HG03103 (cell line): ENCODE data around the gene NCKAP5.

ENCODE experiments used
- ATAC-seq: cut with Tn5 transposase; IDR thresholded peaks from one replicate; pipeline ENCODE4 v1.9.1; 2021; ENCODE audit warnings: low read depth; ENCODE audit not compliant: unreplicated experiment

NCKAP5 gene

DNA sequence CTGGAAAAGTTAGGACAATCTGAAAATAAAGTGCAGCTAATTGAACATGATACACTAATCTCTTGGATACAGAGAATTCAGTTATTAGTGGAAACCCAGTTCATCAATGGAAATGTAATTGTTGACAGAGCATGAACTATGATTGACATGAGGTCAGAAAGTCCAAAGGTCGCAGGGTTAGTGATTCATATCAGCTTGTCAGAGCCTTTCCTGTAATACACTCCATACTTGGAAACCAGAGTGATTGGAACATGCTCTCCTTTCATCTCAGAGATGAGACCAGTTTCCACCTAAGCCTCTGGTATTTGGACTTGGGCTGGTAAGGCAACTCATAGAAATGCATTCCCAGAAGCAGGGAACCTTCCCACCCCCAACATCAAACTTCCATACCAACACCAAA lies 8.5 kb upstream of the NCKAP5 start:
- ATAC-seq: no peak

DNA sequence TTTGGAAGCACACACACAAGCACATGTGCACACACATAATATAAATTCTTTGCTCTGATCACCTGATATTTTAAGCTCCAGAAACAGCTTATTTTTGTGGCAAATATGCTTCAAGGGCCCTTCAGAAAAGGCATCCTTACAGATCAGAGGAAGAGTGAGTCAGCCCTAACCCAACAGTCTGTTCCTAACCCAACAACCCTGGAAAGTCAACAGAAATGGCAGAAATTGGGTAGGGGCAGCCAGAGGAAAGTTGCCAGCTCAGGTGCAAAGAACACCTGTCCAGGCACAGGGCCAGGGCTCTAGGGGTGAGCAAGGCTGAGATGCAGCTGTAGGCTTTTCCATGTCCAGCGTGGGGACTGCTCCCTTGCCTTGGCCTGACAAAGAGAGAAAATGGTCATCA lies 6.4 kb upstream of the NCKAP5 start:
- no peak for ATAC-seq

DNA sequence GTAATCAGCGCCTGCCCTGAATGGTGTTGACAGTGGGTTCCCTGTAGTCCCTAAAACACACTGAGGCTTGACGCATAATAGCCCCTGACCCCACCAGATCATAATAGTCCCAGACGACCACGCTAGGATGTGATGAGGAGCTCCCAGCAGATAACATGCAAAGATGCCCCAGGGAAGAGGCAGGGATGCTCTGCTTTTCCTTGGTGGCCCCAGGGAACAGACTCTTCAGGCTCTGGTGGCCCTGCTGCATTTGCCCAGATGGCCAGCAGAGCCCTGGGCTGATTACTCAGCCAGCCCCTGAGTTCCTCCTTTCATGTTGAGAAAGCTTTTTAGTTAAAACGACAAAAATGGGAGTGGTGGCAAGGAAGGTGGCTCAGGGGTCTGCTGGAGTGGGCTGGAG lies 5.9 kb upstream of the NCKAP5 start:
- no peak for ATAC-seq

DNA sequence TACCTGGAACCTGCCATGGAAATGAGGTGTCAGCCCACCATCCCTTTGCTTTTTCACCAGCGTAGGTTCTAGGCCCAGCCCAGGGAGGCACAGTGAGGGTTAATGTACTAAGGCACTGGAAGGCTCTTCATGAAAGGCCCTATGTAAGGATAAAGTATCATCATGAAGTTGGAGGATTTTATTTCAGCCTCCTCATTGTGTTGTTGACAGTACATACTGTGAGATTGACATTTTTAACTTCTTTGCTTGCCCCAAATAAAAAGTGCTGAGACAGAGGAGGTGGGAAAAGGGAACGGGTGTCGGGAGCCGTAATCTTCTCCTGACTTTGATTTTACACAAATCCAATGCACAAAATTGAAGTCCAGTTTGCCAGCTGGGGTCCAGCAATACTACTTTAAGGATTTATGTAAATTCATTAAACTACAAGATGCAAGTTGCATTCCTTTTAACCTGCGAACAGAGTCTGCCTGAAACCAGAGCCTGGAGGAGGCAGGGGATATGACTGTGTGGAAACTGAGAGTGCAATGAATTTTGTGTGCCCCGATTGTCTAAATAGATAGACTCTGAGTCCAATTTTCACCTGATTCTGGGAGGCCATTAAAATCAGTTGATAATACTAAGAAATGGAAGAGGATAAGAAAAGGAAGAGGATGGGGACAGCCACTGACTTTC lies 5.4 kb upstream of the NCKAP5 start:
- ATAC-seq: no peak

DNA sequence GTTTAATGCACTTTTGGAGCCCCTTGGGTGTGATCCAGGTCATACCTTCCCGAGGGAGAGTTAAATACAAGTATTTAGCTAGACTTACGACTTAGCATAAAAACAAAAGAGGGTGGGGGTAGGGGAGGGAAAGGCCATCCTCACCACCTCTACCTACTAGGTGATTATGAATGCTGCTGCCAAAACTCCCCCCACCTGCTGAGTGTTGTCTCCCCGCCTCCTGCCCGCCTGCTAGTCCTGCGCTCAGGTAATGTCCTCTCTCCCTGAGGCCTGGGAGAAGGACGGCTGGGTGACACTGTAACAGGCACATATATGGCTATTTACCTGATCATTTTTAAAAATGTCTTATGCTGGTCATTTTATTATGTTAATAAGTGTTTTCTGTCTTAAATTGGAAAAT lies 3.0 kb upstream of the NCKAP5 start:
- ATAC-seq: no peak

DNA sequence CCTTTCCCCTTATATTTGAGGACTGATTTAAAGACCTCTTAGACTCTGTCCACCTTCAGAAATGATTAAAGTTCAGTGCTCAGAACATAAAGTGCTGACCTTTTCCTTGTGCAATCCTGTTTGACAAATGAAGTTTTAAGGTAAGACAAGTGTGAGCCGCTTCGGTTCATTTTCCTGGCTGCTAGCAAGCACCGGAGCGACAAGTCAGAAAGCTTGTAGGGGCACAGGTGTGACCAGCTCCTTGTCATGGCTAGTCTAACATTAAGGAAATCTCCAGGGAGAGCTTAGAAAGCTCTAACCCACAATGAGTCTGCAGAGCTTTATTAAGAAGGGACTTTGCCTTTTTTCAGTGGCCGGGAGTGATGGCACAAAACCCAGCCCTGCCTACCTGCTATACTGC lies 2.3 kb upstream of the NCKAP5 start:
- no peak for ATAC-seq

DNA sequence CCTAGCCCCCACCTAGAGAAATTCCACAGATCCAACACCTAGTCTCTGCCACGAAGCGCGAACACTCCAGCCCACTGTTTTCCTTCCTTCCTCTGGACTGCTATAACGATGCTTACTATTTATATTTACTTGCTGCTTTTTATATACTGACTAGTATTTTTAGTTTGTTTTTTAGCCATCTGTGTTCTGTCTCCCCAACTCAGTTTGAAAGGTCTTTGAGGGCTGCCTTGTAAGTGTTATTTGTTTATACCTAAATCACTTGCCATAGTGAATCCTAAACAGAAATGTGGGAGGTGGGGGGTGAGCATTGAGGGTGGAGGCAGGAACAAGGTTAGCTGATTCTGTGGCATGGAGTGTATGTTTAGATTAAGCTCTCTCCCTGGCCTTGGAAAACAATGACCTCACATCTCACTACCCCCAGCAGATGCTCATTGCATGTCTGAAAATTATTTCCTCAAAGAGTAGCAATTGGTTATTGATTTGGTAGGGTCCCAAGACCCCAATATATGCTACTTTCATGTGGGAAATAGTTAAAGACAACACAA lies 1.1 kb upstream of the NCKAP5 start:
- ATAC-seq: no peak

DNA sequence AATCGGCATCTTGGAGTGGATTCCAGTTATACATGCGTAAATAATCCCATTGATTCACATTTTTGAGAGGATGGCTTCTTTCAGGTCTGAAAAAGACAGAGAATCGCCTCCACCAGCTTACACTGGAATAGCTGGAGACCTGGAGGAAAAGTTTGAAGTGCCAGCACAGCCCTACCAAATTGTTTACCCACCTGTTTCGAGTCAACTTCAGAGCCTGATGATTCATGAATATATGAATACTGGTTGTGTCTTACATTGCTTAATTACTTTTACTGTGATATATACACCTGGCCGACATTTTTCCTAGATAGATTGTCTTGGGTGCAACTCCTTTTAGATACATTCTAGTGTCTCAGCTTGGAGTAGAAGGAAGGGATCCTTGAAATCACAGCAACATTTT lies 335 bp upstream of the NCKAP5 start:
- ATAC-seq: no peak

DNA sequence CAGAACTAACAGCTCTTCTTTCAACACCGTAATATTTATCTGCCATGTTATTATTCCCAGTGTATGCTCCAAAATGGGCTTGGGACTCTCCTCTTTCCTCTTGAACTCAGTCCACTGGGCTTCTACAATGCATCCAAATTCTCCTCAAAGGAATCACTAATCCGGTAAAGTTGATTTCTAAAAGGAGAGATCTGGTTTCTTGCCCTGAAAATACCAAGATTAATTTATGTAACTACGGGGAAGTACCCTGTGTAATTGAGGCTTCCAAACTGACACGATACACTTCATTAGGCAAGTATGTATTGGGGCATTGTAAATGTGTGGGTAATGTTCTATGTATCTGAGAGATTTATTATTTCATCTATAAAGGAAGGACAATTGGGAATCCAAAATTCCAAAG lies 5.7 kb downstream of the NCKAP5 start:
- no peak for ATAC-seq

DNA sequence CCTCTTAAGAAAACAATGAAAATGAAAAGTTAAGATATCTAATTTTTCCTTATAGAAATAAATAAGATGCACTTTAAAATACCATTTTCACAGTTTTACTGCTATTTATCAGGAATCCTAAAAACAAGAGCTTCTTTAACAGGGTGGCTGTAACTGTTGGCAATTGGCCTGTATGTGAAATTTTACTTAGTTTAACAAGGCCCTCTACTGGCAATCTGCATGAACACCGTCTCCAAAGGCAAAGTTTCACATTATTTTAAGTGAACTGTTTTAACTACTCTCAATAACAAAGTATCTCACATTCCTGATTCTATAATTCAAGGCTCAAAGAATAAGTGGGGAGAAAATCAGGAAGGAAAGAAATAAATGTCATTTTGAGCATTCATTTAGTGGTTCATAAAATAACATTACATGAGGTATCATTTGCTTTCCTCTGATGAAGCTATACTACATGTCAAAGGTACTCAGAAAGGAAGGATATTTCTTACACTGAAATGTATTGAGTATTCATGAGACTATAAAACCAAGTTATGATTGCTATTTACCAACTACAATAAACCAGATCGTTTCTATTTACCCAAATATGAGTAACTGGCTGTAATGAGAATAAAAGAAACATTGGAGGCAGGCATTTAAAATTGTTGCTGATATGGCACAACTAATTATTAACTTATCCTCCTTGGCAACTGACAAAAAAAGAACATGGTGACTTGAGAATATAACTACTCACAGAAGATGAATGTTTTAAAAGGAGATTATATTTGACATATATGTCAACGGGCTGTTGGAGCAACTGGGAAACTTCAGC lies 7.0 kb downstream of the NCKAP5 start:
- peak; percentile 66 for ATAC-seq

DNA sequence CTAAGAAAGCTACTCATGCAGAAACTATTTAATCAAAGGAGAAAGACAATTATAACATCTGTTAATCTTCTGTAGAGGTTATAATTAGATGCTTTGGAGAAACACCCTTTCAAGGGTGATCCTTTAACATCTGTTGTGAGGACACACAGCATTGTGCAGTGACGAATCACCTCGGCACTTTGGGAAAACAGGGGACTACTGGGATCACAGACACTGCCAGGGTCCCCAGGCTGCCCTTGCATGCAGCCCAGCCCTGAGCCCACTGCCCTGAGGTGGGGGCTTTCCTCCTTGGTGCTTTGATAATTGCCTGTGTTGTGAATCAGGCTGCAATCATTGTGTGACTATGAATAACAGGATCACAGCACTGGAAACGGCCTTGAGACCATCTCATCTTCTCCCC lies 10.6 kb downstream of the NCKAP5 start:
- no peak for ATAC-seq

DNA sequence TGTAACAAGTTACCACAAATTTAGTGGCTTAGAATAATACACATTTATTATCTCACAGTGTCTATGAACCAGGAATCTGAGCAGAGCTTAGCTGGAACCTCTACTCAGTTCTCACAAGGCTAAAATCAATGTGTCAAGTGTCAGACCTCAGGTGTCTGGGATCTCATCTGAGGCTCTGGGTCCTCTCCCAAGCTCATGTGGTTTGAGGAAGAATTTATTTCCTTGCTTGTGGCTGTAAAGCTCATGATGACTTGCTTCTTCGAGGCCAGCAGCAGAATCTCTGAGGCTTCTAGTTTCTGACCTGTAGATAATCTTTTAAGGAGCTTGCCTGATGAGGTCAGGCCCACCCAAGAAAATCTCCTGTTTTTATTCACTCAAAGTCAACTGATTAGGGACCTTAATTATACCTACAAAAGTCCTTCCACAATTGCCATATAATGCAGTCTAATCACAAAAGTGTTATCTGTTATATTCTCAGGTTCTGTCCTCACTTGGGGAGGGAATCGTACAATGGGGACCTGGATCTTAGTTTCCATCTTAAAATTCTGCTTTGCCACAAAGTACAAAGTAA lies 14.3 kb downstream of the NCKAP5 start:
- no peak for ATAC-seq

DNA sequence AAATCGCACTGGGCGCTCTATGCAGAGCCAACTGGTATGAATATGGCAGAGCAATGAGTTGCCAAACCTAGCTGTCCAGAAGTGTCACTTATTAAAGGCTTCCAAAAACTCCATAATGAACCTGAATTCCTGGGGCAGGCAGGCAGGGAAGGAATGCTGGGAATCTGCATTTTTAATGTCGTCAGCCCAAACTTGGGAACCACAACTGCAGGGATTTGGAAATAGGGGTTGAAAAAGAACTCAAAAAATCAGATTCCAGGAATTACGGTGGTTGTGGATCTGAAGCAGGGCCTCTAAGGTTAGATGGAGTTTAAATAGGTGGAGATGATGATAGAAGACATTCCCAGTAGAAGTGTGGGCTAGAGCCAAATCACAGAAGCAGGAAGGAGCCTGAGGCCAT lies 15.0 kb downstream of the NCKAP5 start:
- ATAC-seq: no peak

DNA sequence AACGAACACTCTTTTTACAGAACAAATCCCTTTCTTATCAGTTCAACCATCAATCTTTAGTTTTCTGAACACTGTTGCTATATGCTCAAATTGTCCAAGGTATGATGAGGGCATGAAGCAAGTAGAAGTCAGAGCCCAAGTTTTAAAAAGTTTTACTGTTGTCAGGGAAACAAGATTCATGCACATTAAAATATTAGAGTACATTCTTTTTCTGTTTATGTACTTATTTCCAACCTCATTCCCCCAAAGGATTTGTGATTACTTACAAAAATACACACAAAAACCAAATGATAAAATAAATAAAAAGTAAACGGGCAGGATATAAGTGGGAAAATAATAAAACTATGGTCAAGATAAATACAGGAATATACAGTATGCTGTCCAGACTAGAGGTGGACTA lies 15.4 kb downstream of the NCKAP5 start:
- no peak for ATAC-seq

DNA sequence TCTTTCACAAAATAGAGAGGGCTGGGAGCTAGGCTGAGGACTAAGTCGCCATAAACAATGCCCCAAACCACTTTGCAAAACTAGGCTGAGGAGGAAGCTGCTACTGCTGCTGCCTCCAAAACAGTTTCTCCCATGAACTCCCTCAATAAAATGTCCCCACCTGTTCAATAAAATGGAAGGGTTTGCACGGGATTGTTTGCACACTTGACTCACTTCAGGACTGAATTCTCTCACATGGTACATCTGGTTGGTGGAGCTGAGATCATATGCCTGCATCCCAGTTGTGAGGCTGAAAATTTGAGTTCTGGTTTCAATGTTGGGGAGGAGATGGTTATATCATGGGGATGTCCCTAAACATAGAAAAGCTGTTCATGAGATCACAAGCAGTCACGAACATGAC lies 26.5 kb downstream of the NCKAP5 start:
- ATAC-seq: no peak

DNA sequence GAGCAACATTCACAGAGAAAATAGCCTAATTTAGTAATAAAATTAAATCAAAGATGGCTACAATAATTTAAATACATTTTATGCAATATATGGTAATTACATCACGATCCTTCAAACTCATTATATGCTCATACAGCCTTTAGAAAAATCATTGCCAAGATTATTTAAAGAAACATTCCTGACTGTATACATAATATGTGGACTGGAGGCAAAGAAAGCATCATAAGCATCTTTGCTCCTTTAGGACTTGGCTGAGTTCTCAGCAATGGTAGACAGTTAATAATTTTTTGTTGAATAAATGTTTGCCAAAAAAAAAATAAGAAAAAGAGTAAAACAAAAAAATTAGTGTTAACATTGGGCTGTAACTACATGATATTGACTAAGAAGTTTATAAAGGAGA lies 26.9 kb downstream of the NCKAP5 start:
- ATAC-seq: no peak

DNA sequence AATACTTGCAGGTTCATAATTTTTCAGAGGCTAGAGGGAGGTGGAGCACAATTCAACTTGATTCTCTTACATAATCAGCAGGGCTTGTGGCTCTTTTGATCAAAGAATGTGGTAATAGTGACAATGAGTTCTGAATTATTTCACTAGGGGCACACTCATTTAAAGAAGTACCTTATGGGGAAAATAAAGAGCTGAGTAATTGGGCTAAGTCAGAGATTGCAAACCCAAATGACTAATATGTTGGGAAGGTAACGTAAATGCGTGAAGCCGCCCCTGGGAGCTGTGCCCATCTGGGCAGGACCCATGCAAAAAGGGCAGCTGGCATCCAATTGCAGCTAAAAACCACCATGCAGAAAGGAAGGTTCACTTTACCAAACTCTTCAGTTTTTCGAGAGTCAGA lies 35.3 kb downstream of the NCKAP5 start:
- no peak for ATAC-seq

DNA sequence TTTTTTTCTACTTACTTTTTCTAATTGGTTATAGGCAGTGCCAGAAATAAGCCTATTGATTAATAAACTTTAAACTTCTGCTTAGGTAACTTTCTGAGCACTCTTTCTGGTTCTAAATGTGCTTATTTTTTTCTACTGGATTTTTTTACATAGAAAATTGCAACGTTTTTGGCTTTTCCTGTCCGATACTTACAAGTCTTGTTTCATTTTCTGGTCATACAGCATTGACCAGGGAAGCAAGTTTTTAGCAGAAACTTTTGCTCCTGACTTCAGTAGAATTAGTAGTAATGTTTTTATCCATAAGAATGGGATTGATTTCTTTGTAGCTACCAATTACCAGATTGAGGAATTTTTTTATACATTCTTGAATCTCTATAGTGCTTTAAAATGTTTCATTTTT lies 36.9 kb downstream of the NCKAP5 start:
- no peak for ATAC-seq

DNA sequence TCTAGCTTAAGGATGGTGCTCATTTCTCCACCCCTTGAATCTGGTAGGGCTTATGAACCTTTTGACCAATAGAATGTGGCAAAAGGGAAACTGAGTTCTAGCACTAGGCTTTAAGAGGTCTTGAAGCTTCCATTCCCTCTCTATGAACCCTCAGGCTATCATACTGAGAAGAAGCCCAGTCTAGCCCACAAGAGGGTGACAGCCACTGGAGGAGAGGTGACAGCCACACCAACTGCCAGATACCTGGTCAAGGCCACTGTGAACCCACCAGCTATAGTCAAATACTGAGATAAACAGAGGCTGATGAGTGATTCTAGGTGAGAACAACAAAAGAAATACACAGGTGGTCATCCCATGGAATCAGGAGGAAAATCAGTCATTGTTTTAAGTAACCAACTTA lies 37.6 kb downstream of the NCKAP5 start:
- no peak for ATAC-seq

DNA sequence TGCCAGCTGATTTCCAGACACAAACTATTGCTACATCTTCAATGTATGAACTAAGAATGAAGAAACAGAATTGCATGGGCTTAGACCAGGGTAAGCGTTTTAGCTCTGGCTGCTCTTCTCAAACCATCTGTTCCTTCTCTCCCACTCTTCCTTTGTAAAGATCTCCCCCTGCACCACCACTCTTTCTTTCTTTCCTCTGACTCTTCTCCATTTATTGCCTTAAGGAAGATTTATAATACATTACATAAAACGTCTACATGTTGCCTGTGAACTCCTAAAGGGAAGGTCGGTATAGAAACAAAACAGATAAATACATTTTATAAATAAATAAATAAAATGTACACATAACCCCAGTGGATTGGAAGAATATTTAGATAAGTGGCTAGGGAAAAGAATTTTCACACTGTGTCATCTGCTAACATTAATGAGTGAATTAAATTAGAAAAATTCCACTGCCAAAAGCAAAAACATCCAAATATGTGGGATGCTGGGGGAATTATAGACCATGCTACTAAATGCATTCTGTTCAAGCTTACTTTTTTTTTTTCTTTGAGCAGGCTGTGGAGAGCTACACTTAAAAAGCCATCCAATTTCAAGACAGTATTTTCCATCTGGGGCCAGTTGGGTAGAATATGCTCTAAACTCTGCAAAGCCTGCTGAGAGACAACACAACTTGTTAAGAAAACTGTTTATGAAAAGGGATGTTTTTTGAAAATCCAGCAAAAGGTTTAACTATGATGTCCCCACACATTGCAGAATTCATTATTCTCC lies 41.5 kb downstream of the NCKAP5 start:
- ATAC-seq: no peak
